SK-N-SH (cell line): ENCODE data around the gene CSNK1D. TPM values are rescaled to one million over a fixed set of nuclear protein-coding genes. Genes with fewer than 3 reads are reported as not detected.

Experiments used
- CTCF ChIA-PET: fragments of 300-600, 350-600 bp; formaldehyde crosslinking; extraction: SDS; loops from one replicate; lab custom pipeline; 2021; lab: Yijun Ruan, JAX
- POLR2A ChIA-PET: fragments of 350-600 bp; sonication (Branson Sonifier 250); formaldehyde crosslinking; extraction: SDS; loops from one replicate; lab custom pipeline; 2020; ENCODE audit warnings: antibody characterized with exemption, inconsistent platforms; lab: Yijun Ruan, JAX
- DNase-seq: peaks from one replicate; pipeline ENCODE4 v3.0.0; 2012
- H2AFZ ChIP-seq: fragments of 200-600 bp; sonication (generic); 2 replicates; pipeline ENCODE4 v1.8.1; 2016; ENCODE audit warnings: antibody characterized with exemption, mild to moderate bottlenecking, low read depth
- H3F3A ChIP-seq: fragments of 200-600 bp; sonication (generic); replicated peaks from 2 replicates; pipeline ENCODE3; 2016; ENCODE audit warnings: antibody characterized with exemption, mild to moderate bottlenecking; ENCODE audit not compliant: insufficient read depth
- H3K27ac ChIP-seq, 2 experiments: fragments of 200-500 bp in 1 of 2; fragments of 200-600 bp in 1 of 2; sonication (Bioruptor generic) in 1 of 2; sonication (generic), shearing (Covaris generic) in 1 of 2; 2 replicates each; pipeline versions ENCODE4 v1.5.1 to v1.6.1; 2014 to 2016; ENCODE audit warnings: low read depth in 2 of 2, inconsistent platforms in 1 of 2, low read length in 1 of 2, mild to moderate bottlenecking in 1 of 2, mixed read lengths in 1 of 2
- H3K27me3 ChIP-seq: fragments of 200-600 bp; sonication (generic), shearing (Covaris generic); 2 replicates; pipeline ENCODE4 v1.6.1; 2016; ENCODE audit warnings: mixed run types; ENCODE audit not compliant: insufficient read depth
- H3K36me3 ChIP-seq, 2 experiments: fragments of 200-500 bp in 1 of 2; fragments of 200-600 bp in 1 of 2; sonication (Bioruptor generic) in 1 of 2; sonication (generic) in 1 of 2; replicated peaks in 1 of 2; 2 replicates each; pipeline versions ENCODE3 to v1.5.1; 2014 to 2016; ENCODE audit warnings: low read length in 1 of 2, mild to moderate bottlenecking in 1 of 2; ENCODE audit not compliant: insufficient read depth in 2 of 2, control insufficient read depth in 1 of 2
- H3K4me1 ChIP-seq, 2 experiments: fragments of 200-500 bp in 1 of 2; fragments of 200-600 bp in 1 of 2; sonication (Bioruptor generic) in 1 of 2; sonication (generic), shearing (Covaris generic) in 1 of 2; 2 replicates each; pipeline versions ENCODE4 v1.5.1 to v1.6.1; 2014 to 2016; ENCODE audit warnings: low read depth in 1 of 2, low read length in 1 of 2, mixed run types in 1 of 2; ENCODE audit not compliant: insufficient read depth in 2 of 2, control insufficient read depth in 1 of 2
- H3K4me2 ChIP-seq: fragments of 200-600 bp; sonication (generic), shearing (Covaris generic); 2 replicates; pipeline ENCODE4 v1.6.1; 2017; ENCODE audit warnings: mixed run types
- H3K4me3 ChIP-seq, 2 experiments: fragments of 200-500 bp in 1 of 2; fragments of 200-600 bp in 1 of 2; sonication (Bioruptor generic) in 1 of 2; sonication (generic), shearing (Covaris generic) in 1 of 2; 2 replicates each; pipeline versions ENCODE4 v1.5.1 to v1.8.1; 2014 to 2016; ENCODE audit warnings: low read depth in 2 of 2, inconsistent platforms in 1 of 2, low read length in 1 of 2, mild to moderate bottlenecking in 1 of 2, mixed read lengths in 1 of 2, moderate library complexity in 1 of 2
- H3K79me2 ChIP-seq: fragments of 200-600 bp; sonication (generic); 2 replicates; pipeline ENCODE4 v1.8.1; 2017; ENCODE audit warnings: mild to moderate bottlenecking; ENCODE audit not compliant: insufficient read depth
- H3K9ac ChIP-seq: fragments of 200-600 bp; sonication (generic); 2 replicates; pipeline ENCODE4 v1.6.1; 2017; ENCODE audit warnings: mixed run types
- H3K9me2 ChIP-seq: fragments of 200-600 bp; sonication (generic); 2 replicates; pipeline ENCODE4 v1.6.1; 2017; ENCODE audit warnings: mixed run types
- H3K9me3 ChIP-seq: fragments of 200-600 bp; sonication (generic); 2 replicates; pipeline ENCODE4 v1.6.1; 2017; ENCODE audit warnings: mixed run types, mild to moderate bottlenecking, moderate library complexity
- H4K20me1 ChIP-seq: fragments of 200-600 bp; sonication (generic); 2 replicates; pipeline ENCODE4 v1.6.1; 2017; ENCODE audit warnings: mild to moderate bottlenecking, mixed run types; ENCODE audit not compliant: insufficient read depth
- ELF1 ChIP-seq: IDR thresholded peaks from 2 replicates; pipeline ENCODE4 v1.4.0; 2012
- EZH2phosphoT487 ChIP-seq: fragments of 200-600 bp; sonication (generic); IDR thresholded peaks from 2 replicates; pipeline ENCODE4 v1.6.1; 2017; ENCODE audit warnings: low read depth, mixed run types, mild to moderate bottlenecking, antibody characterized with exemption, moderate library complexity, borderline replicate concordance
- FOSL2 ChIP-seq: IDR thresholded peaks from 2 replicates; pipeline ENCODE4 v1.4.0; 2012; ENCODE audit warnings: low read depth, mild to moderate bottlenecking, moderate library complexity, borderline replicate concordance
- JUND ChIP-seq: IDR thresholded peaks from 2 replicates; pipeline ENCODE4 v1.4.0; 2012
- MAX ChIP-seq: IDR thresholded peaks from 2 replicates; pipeline ENCODE4 v1.4.0; 2012; ENCODE audit warnings: low read depth
- MEF2A ChIP-seq: IDR thresholded peaks from 2 replicates; pipeline ENCODE4 v1.4.0; 2012; ENCODE audit warnings: low read depth, borderline replicate concordance
- MXI1 ChIP-seq: IDR thresholded peaks from 2 replicates; pipeline ENCODE4 v1.6.1; 2012; ENCODE audit warnings: mild to moderate bottlenecking, low read depth, low read length, improper control_type of control experiment
- NRF1 ChIP-seq: IDR thresholded peaks from 2 replicates; pipeline ENCODE4 v1.6.1; 2012; ENCODE audit warnings: low read depth, mild to moderate bottlenecking, low read length
- RAD21 ChIP-seq: IDR thresholded peaks from 2 replicates; pipeline ENCODE4 v1.6.1; 2012; ENCODE audit warnings: mild to moderate bottlenecking, low read length
- RCOR1 ChIP-seq: fragments of 150-350 bp; IDR thresholded peaks from 2 replicates; pipeline ENCODE4 v1.6.1; 2017; ENCODE audit warnings: antibody characterized with exemption, low read length
- REST ChIP-seq: IDR thresholded peaks from 2 replicates; pipeline ENCODE4 v1.6.1; 2012; ENCODE audit warnings: mild to moderate bottlenecking, low read depth, low read length, moderate library complexity
- RFX5 ChIP-seq: IDR thresholded peaks from 2 replicates; pipeline ENCODE4 v1.6.1; 2012; ENCODE audit warnings: mild to moderate bottlenecking, improper control_type of control experiment, low read length
- TAF1 ChIP-seq: IDR thresholded peaks from 2 replicates; pipeline ENCODE4 v1.6.1; 2012; ENCODE audit warnings: low read depth, mild to moderate bottlenecking, low read length, moderate library complexity, borderline replicate concordance
- TCF12 ChIP-seq: IDR thresholded peaks from 2 replicates; pipeline ENCODE4 v1.4.0; 2012
- TEAD4 ChIP-seq: IDR thresholded peaks from 2 replicates; pipeline ENCODE4 v1.4.0; 2012; ENCODE audit warnings: mild to moderate bottlenecking, borderline replicate concordance; ENCODE audit not compliant: insufficient read depth
- YY1 ChIP-seq: IDR thresholded peaks from 2 replicates; pipeline ENCODE4 v1.4.0; 2012; ENCODE audit warnings: low read depth, mild to moderate bottlenecking
- WGBS: methylation state at CpG from one replicate; pipeline ENCODE4 v1.1.6; 2017; ENCODE audit warnings: low lambda C conversion rate; 5-methylcytosine and 5-hydroxymethylcytosine counted together
- polyA plus RNA-seq, 3 experiments: library from polyadenylated mRNA; depleted of rRNA; stranded (reverse); fragments of >200 nt; gene quantifications; 2 replicates each; pipeline ENCODE4 v1.2.3, GENCODE V29; 2012
- TF ChIP-seq, protein P1 (sequence below): IDR thresholded peaks from 2 replicates; pipeline ENCODE4; 2012
- TF ChIP-seq, protein P2 (sequence below): fragments of 150-350 bp; IDR thresholded peaks from 2 replicates; pipeline ENCODE4 v1.6.1; 2017; ENCODE audit warnings: antibody characterized with exemption, low read length, low read depth, borderline replicate concordance

CSNK1D gene
- polyA plus RNA-seq, 1 of the 3 experiments (the other 2 are of a cell fraction), result 216 TPM

GRCh38 chr17:82216301-82217119 is 57.0 kb downstream of the CSNK1D start (continued):
- no peak for TF ChIP-seq FOSL2
- peak; percentile 18; the same call in 1 of the 2 replicates for TF ChIP-seq REST
- no peak for TF ChIP-seq EZH2phosphoT487
- no peak for TF ChIP-seq NRF1
- no peak for TF ChIP-seq JUND
- peak; percentile 42; the same call in 1 of the 2 replicates for TF ChIP-seq TCF12
- TF ChIP-seq RFX5, result no peak
- peak; percentile 89 for TF ChIP-seq MAX
- TF ChIP-seq, protein P1, sequence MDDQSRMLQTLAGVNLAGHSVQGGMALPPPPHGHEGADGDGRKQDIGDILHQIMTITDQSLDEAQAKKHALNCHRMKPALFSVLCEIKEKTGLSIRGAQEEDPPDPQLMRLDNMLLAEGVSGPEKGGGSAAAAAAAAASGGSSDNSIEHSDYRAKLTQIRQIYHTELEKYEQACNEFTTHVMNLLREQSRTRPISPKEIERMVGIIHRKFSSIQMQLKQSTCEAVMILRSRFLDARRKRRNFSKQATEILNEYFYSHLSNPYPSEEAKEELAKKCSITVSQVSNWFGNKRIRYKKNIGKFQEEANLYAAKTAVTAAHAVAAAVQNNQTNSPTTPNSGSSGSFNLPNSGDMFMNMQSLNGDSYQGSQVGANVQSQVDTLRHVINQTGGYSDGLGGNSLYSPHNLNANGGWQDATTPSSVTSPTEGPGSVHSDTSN, result peak; percentile 23; the same call in 1 of the 2 replicates
- peak; percentile 31; the same call in 1 of the 2 replicates for TF ChIP-seq MXI1
- no peak for TF ChIP-seq RAD21
- TF ChIP-seq YY1, result no peak
- TF ChIP-seq, protein P2, sequence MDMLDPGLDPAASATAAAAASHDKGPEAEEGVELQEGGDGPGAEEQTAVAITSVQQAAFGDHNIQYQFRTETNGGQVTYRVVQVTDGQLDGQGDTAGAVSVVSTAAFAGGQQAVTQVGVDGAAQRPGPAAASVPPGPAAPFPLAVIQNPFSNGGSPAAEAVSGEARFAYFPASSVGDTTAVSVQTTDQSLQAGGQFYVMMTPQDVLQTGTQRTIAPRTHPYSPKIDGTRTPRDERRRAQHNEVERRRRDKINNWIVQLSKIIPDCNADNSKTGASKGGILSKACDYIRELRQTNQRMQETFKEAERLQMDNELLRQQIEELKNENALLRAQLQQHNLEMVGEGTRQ, result no peak

DNA sequence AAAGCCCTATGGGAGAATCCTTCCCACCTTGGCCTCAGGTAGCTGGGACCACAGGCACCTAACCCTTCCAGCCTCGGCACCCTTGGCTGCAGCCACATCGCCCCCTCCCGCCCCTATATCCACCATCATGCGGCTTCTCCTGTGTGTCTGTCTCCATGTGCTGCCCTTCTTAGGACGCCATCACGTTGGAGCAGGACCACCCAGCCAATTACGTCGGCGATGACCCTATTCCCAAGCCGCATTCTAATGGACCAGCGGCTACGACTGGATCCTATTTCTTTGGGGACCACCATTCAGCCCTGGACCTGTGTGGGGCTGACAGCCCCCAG is 57.6 kb downstream of the CSNK1D start:
- Histone ChIP-seq H3K36me3 (no peaks in the 10 kb centered on the region), H4K20me1 (no peaks in the 10 kb centered on the region), H3K9ac (no peak overlapping the region), H3K9me2 (no peaks in the 10 kb centered on the region), H3K27ac (peak overlapping the region; percentile 83 to 94), H2AFZ (no peak overlapping the region), H3K4me2 (peak overlapping the region; percentile 68; the same call in 1 of the 2 replicates), H3K4me3 (no peak overlapping the region), H3K79me2 (peaks cover 36% of the 10 kb centered on the region), H3F3A (peaks cover 29% of the 10 kb centered on the region), H3K9me3 (no peaks in the 10 kb centered on the region), H3K4me1 (peaks cover 34 to 43% of the 10 kb centered on the region in 2 experiments), H3K27me3 (no peaks in the 10 kb centered on the region)
- peak; percentile 31 for DNase-seq
- 96% methylated on average over 12 of the region's 12 CpGs for WGBS
- CTCF ChIA-PET, result interaction anchor here (0.6 to 6.4 kb wide), 5 partner anchors 10 to 219 kb away, joined by 3 to 45 read pairs (median 3); no protein-coding TSS in a partner anchor
- POLR2A ChIA-PET, result interaction anchor here (1.3 kb wide), 1 partner anchor 19 kb away, joined by 3 read pairs; no protein-coding TSS in a partner anchor
- TF ChIP-seq RCOR1, result no peak
- no peak for TF ChIP-seq REST
- no peak for TF ChIP-seq NRF1
- no peak for TF ChIP-seq MAX
- TF ChIP-seq EZH2phosphoT487, result no peak
- TF ChIP-seq, protein P2, result no peak
- no peak for TF ChIP-seq TAF1
- no peak for TF ChIP-seq MEF2A
- TF ChIP-seq ELF1, result no peak
- no peak for TF ChIP-seq JUND
- no peak for TF ChIP-seq TEAD4
